B cell (primary cell): Measurements from ENCODE around the gene PFDN1. TPM values are rescaled to one million over a fixed set of nuclear protein-coding genes. Genes with fewer than 3 reads are reported as not detected.

Source experiments
- ATAC-seq: fragments of 200-7000 bp; cut with Tn5 transposase; one replicate; pipeline ENCODE4 v1.10.0; 2021; ENCODE audit warnings: low read depth, mild to moderate bottlenecking, moderate number of reproducible peaks, moderate library complexity
- CTCF ChIA-PET: fragments of 350-600 bp; sonication (Branson Sonifier 250); formaldehyde crosslinking; loops from one replicate; lab custom pipeline; 2021; ENCODE audit warnings: antibody characterized with exemption, inconsistent platforms; lab: Charles Lee
- POLR2A ChIA-PET: fragments of 350-600 bp; sonication (Branson Sonifier 250); formaldehyde crosslinking; loops from one replicate; lab custom pipeline; 2021; ENCODE audit warnings: antibody characterized with exemption; lab: Charles Lee
- DNase-seq: peaks from one replicate; pipeline ENCODE4 v3.0.0; 2013
- H2AFZ ChIP-seq: 2 replicates; pipeline ENCODE4 v1.6.1; 2012; ENCODE audit warnings: mild to moderate bottlenecking, low read depth, low read length; ENCODE audit not compliant: insufficient read depth, poor library complexity, severe bottlenecking
- H3K27ac ChIP-seq, 2 donors: 1 replicate in 1 of 2; 2 replicates in 1 of 2; pipeline ENCODE4 v1.5.1; 2012 to 2013; ENCODE audit warnings: low read length in 2 of 2, mild to moderate bottlenecking in 2 of 2, moderate library complexity in 1 of 2
- H3K27me3 ChIP-seq, 4 experiments: fragments of 200-600 bp in 1 of 4; sonication (generic) in 1 of 4; replicated peaks in 1 of 4; 1 replicate in 2 of 4; 2 replicates in 2 of 4; pipeline versions ENCODE4 v1.6.1 to v1.7.0; 2013 to 2016; ENCODE audit warnings: low read length in 3 of 4, mild to moderate bottlenecking in 2 of 4, mixed read lengths in 1 of 4, moderate library complexity in 1 of 4; ENCODE audit not compliant: insufficient read depth in 4 of 4, control insufficient read depth in 3 of 4; ENCODE audit errors: control extremely low read depth in 1 of 4
- H3K36me3 ChIP-seq, 2 experiments: replicated peaks in 1 of 2; 1 replicate in 1 of 2; 2 replicates in 1 of 2; pipeline versions ENCODE4 v1.6.1 to v1.7.1; 2013; ENCODE audit warnings: low read length in 1 of 2; ENCODE audit not compliant: insufficient read depth in 2 of 2, control insufficient read depth in 1 of 2; ENCODE audit errors: control extremely low read depth in 1 of 2, extremely low read depth in 1 of 2
- H3K4me1 ChIP-seq, 2 donors: fragments of 200-600 bp in 1 of 2; sonication (generic) in 1 of 2; 1 replicate in 1 of 2; 2 replicates in 1 of 2; pipeline versions ENCODE4 v1.5.1 to v1.6.1; 2013 to 2017; ENCODE audit warnings: low read length in 2 of 2; ENCODE audit not compliant: control insufficient read depth in 2 of 2, insufficient read depth in 2 of 2
- H3K4me2 ChIP-seq: replicated peaks from 2 replicates; pipeline ENCODE3; 2012; ENCODE audit warnings: mild to moderate bottlenecking, low read depth, low read length; ENCODE audit not compliant: poor library complexity, severe bottlenecking
- H3K4me3 ChIP-seq, 5 experiments: fragments of 200-600 bp in 1 of 5; sonication (generic) in 1 of 5; 1 replicate in 3 of 5; 2 replicates in 2 of 5; pipeline versions ENCODE4 v1.5.1 to v1.7.0; 2011 to 2016; ENCODE audit warnings: low read length in 4 of 5, mild to moderate bottlenecking in 4 of 5, low read depth in 2 of 5, control low read depth in 1 of 5, moderate library complexity in 1 of 5; ENCODE audit not compliant: insufficient read depth in 1 of 5; ENCODE audit errors: control extremely low read depth in 1 of 5, extremely low read depth in 1 of 5
- H3K79me2 ChIP-seq: fragments of 200-600 bp; sonication (generic); one replicate; pipeline ENCODE4 v1.6.0; 2016; ENCODE audit warnings: low read length; ENCODE audit not compliant: control insufficient read depth, insufficient read depth
- H3K9ac ChIP-seq: fragments of 200-600 bp; sonication (generic); 2 replicates; pipeline ENCODE4 v1.6.1; 2017; ENCODE audit warnings: mild to moderate bottlenecking, low read length, moderate library complexity
- H3K9me3 ChIP-seq, 3 donors: one replicate each; pipeline versions ENCODE4 v1.6.1 to v1.7.1; 2013; ENCODE audit warnings: low read length in 2 of 3; ENCODE audit not compliant: control insufficient read depth in 2 of 3, insufficient read depth in 1 of 3; ENCODE audit errors: control extremely low read depth in 1 of 3
- H4K20me1 ChIP-seq: 2 replicates; pipeline ENCODE4 v1.6.0; 2012; ENCODE audit warnings: mild to moderate bottlenecking, low read length; ENCODE audit not compliant: insufficient read depth, control insufficient read depth, poor library complexity, severe bottlenecking
- H3K27ac Mint-ChIP-seq: one replicate; pipeline ENCODE4 v1.8.0; 2021; ENCODE audit warnings: mixed read lengths
- H3K27me3 Mint-ChIP-seq: one replicate; pipeline ENCODE4 v1.8.0; 2021; ENCODE audit warnings: mixed read lengths
- H3K4me1 Mint-ChIP-seq: one replicate; pipeline ENCODE4 v1.8.0; 2021; ENCODE audit warnings: mixed read lengths
- H3K4me3 Mint-ChIP-seq: one replicate; pipeline ENCODE4 v1.8.0; 2021; ENCODE audit warnings: mixed read lengths
- H3K9me3 Mint-ChIP-seq: one replicate; pipeline ENCODE4 v1.8.0; 2022; ENCODE audit warnings: mixed read lengths; ENCODE audit not compliant: insufficient read depth
- CTCF ChIP-seq: fragments of 200-600 bp; IDR thresholded peaks from one replicate; pipeline ENCODE4 v1.8.0; 2022; ENCODE audit warnings: antibody characterized with exemption, mild to moderate bottlenecking
- EZH2 ChIP-seq: IDR thresholded peaks from 2 replicates; pipeline ENCODE4 v1.6.1; 2012; ENCODE audit warnings: borderline replicate concordance, low read depth, mild to moderate bottlenecking, moderate library complexity, low read length; ENCODE audit not compliant: insufficient read depth, poor library complexity, severe bottlenecking
- WGBS: methylation state at CpG from one replicate; pipeline ENCODE4 v1.1.5; 2013; ENCODE audit warnings: missing lambda C conversion rate; ENCODE audit not compliant: insufficient coverage; 5-methylcytosine and 5-hydroxymethylcytosine counted together
- intact Hi-C: fragments of 100-400 bp; cut with micrococcal nuclease; formaldehyde crosslinking; loops from one replicate; pipeline ENCODE4 v1.10.0; 2022
- polyA plus RNA-seq: library from polyadenylated mRNA; depleted of rRNA; stranded (reverse); fragments of >200 nt; gene quantifications from 2 replicates; pipeline ENCODE4 v1.2.3, GENCODE V29; 2012
- total RNA-seq, 2 donors: library from RNA; stranded (reverse); fragments of 120-200 nt in 1 of 2; gene quantifications; 1 replicate in 1 of 2; 2 replicates in 1 of 2; pipeline versions ENCODE4 v1.2.3 to v1.2.4, GENCODE V29; 2013 to 2022

Gene PFDN1
- total and polyA plus RNA-seq, 2 donors (not counting 1 experiment from before 2014, with no cell fraction given) = 30.3 to 31.2 TPM

DNA sequence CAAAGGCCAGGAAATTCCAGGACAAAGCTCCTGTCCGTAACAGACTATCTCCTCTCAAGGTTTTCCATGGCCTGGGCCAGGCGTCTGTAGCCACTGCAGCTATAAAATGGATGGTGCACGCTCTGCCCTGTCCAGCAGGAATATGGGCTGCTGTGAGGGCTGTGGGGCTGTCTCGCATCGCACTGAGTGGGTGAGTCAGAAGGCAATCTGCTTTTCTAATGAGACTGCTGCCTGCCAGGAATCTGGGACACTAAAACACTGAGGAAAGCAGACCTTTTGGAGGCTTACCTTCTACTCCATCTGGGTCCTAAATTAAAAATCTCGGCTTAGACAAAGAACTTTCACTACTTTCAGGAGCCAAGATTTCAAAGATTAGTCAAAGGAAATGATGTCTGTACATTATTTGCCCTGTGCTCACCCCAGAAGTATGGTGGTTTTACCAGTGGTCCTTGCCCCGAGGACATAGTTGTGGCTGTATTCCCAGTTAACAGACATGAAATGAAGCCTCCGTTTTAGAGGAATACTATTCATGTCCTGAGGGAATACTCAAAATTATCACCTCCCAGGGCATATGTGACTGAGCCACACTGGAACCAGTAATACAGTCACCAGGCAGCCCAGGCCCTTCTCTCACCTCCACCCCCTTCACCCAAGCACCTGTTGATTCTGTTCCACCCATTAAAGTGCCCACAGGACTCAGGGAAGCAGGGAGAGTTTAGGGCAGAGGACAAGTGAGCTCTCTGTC lies 56.4 kb downstream of the PFDN1 start:
- Histone ChIP-seq H3K27ac (no peak overlapping the region), H3K36me3 (peaks cover 0 to 18% of the 10 kb centered on the region in 2 experiments), H2AFZ (no peak overlapping the region), H3K9ac (no peak overlapping the region), H3K27me3 (no peaks in the 10 kb centered on the region), H3K9me3 (no peaks in the 10 kb centered on the region), H3K4me2 (no peak overlapping the region), H3K79me2 (peaks cover 4% of the 10 kb centered on the region), H3K4me3 (no peak overlapping the region), H4K20me1 (peaks cover 5% of the 10 kb centered on the region), H3K4me1 (peaks cover 22 to 33% of the 10 kb centered on the region in 2 donors)
- intact Hi-C loops = no loop called here
- 94% methylated on average over 6 of the region's 8 CpGs for WGBS
- no peaks in the 10 kb centered on the region for H3K9me3 Mint-ChIP-seq
- H3K27me3 Mint-ChIP-seq = no peaks in the 10 kb centered on the region
- no peak for ATAC-seq
- TF ChIP-seq CTCF (no peak), EZH2 (no peak)
- H3K27ac Mint-ChIP-seq = no peak overlapping the region
- H3K4me3 Mint-ChIP-seq = no peak overlapping the region
- ChIA-PET CTCF (interaction anchor here (1.1 to 24.1 kb wide), 3 partner anchors 25 to 114 kb away, joined by 3 to 594 read pairs (median 117); partner anchors contain the start of genes HBEGF and SLC4A9), POLR2A (no interaction called here)
- peaks cover 37% of the 10 kb centered on the region for H3K4me1 Mint-ChIP-seq
- no peak for DNase-seq

GRCh38 chr5:140245926-140246325 lies 57.0 kb downstream of the PFDN1 start:
- Histone ChIP-seq H4K20me1 (peaks cover under 1% of the 10 kb centered on the region), H3K4me3 (no peak overlapping the region), H3K79me2 (peaks cover 4% of the 10 kb centered on the region), H3K27ac (no peak overlapping the region), H3K27me3 (no peaks in the 10 kb centered on the region), H2AFZ (no peak overlapping the region), H3K9me3 (no peaks in the 10 kb centered on the region), H3K36me3 (peaks cover 0 to 18% of the 10 kb centered on the region in 2 experiments), H3K4me1 (peaks cover 18 to 27% of the 10 kb centered on the region in 2 donors), H3K9ac (no peak overlapping the region), H3K4me2 (no peak overlapping the region)
- H3K9me3 Mint-ChIP-seq = no peaks in the 10 kb centered on the region
- H3K27ac Mint-ChIP-seq = no peak overlapping the region
- intact Hi-C loops = no loop called here
- no peak for TF ChIP-seq CTCF
- TF ChIP-seq EZH2 = no peak
- H3K4me3 Mint-ChIP-seq = no peak overlapping the region
- no peak for ATAC-seq
- no peaks in the 10 kb centered on the region for H3K27me3 Mint-ChIP-seq
- WGBS = 98% methylated on average over 5 of the region's 7 CpGs
- CTCF ChIA-PET = interaction anchor here (0.7 to 24.1 kb wide), 5 partner anchors 15 to 115 kb away, joined by 5 to 594 read pairs (median 19); partner anchors contain the start of genes HBEGF, PFDN1 and SLC4A9
- POLR2A ChIA-PET = no interaction called here
- no peak for DNase-seq
- H3K4me1 Mint-ChIP-seq = peaks cover 33% of the 10 kb centered on the region
